Measurements from ENCODE around the gene CPNE5.

GRCh38 chr6:36701401-36701991, 137.7 kb downstream of the CPNE5 start:
- TF ChIP-seq CTCF (IDR thresholded peaks at IDR 0.05) (peak; percentile 42), EZH2 (IDR thresholded peaks at IDR 0.05) (no peak), EZH2phosphoT487 (IDR thresholded peaks at IDR 0.05) (no peak)
